Tibial nerve (tissue), 4 donors: ENCODE measurements around the gene RAET1L. TPM values are rescaled to one million over a fixed set of nuclear protein-coding genes. Genes with fewer than 3 reads are reported as not detected.
A peak's percentile ranks its signal among the peaks of the same experiment; 100 is the strongest.

ENCODE experiments used
- DNase-seq, 2 donors: peaks; one replicate each; pipeline ENCODE4 v3.0.0-alpha.2; 2019; ENCODE audit warnings: low spot score in 2 of 2
- H3K27ac ChIP-seq, 4 donors: fragments of 200-600 bp; sonication (generic) in 3 of 4; one replicate each; pipeline ENCODE4 v1.5.1; 2017 to 2019; ENCODE audit warnings: mild to moderate bottlenecking in 1 of 4
- H3K27me3 ChIP-seq, 2 donors: fragments of 200-600 bp; sonication (generic) in 1 of 2; one replicate each; pipeline versions ENCODE4 v1.5.1 to v1.6.0; 2017 to 2019
- H3K36me3 ChIP-seq, 3 donors: fragments of 200-600 bp; sonication (generic); one replicate each; pipeline ENCODE4 v1.5.1; 2018 to 2019
- H3K4me1 ChIP-seq, 4 donors: fragments of 200-600 bp; sonication (generic) in 3 of 4; one replicate each; pipeline ENCODE4 v1.5.1; 2017 to 2019
- H3K4me3 ChIP-seq, 4 donors: fragments of 200-600 bp; sonication (generic) in 3 of 4; one replicate each; pipeline ENCODE4 v1.5.1; 2017 to 2019; ENCODE audit warnings: mild to moderate bottlenecking in 1 of 4, moderate library complexity in 1 of 4
- H3K9me3 ChIP-seq, 4 donors: fragments of 200-600 bp; sonication (generic) in 3 of 4; one replicate each; pipeline ENCODE4 v1.5.1; 2017 to 2019
- EP300 ChIP-seq, 2 donors: sonication (generic); formaldehyde crosslinking; IDR thresholded peaks; one replicate each; pipeline ENCODE4 v1.6.1; 2017; ENCODE audit warnings: antibody characterized with exemption in 2 of 2, mild to moderate bottlenecking in 1 of 2
- POLR2A ChIP-seq, 2 donors: fragments of 450-650 bp; IDR thresholded peaks; one replicate each; pipeline ENCODE4 v1.6.1; 2017; ENCODE audit warnings: antibody characterized with exemption in 2 of 2, mild to moderate bottlenecking in 2 of 2, moderate library complexity in 2 of 2
- WGBS, 2 donors: methylation state at CpG; one replicate each; pipeline ENCODE4 v1.1.5; 2018; 5-methylcytosine and 5-hydroxymethylcytosine counted together
- total RNA-seq, 4 donors: library from RNA; depleted of rRNA; stranded (reverse); fragments of >200 nt; gene quantifications; one replicate each; pipeline ENCODE4 v1.1.0, GENCODE V29; 2016
- TF ChIP-seq, protein P1 (sequence below), 5 experiments: fragments of 200-600 bp in 3 of 5; fragments of 450-650 bp in 2 of 5; sonication (generic) in 3 of 5; IDR thresholded peaks; one replicate each; pipeline ENCODE4 v1.5.1; 2016 to 2019; ENCODE audit warnings: antibody characterized with exemption in 5 of 5, mild to moderate bottlenecking in 3 of 5, moderate library complexity in 2 of 5

RAET1L gene
- total RNA-seq, 4 donors from 2014 or later: not detected

DNA sequence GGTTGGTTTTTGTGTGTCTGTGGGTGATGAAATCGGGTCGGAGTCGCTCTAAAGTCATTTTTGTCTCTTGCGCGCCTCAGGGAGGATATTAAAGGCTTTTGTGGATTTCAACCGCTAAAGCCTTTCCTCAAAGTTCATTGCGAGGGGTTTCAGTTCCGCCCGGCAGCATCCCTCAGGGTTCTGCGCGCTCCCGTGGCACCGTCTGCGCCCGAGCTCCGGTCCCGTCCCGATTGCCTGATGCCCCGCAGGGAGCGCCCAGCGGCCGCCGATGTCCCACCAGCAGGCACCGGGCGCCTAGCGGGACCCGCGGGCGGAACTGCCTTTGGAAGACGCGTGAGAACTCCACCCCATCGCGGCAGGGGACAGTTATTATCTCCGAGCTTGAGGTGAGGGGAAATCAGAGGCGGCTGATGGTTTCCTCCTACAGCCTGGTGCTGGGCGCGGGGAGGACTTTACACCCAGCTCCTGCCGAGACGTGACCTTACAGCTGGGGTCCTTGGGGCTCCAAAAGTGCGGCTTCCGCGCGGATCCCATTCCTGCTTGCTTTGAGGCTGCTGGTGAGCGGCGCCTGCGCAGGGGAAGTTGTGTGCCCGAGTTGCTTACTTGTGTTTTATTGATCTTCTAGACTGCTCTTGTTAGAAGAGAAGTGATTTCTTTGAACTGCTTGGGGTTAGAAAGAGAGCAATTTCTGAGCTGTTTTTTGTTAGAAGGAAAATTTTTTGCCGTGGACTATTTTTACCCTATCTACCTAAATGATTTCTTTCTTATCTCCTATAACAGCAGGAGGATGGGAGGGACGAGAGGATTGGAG, 34.5 kb downstream of the RAET1L start:
- TF ChIP-seq POLR2A (IDR thresholded peaks at IDR 0.05) (no peak), EP300 (IDR thresholded peaks at IDR 0.05) (no peak)
- TF ChIP-seq, protein P1, sequence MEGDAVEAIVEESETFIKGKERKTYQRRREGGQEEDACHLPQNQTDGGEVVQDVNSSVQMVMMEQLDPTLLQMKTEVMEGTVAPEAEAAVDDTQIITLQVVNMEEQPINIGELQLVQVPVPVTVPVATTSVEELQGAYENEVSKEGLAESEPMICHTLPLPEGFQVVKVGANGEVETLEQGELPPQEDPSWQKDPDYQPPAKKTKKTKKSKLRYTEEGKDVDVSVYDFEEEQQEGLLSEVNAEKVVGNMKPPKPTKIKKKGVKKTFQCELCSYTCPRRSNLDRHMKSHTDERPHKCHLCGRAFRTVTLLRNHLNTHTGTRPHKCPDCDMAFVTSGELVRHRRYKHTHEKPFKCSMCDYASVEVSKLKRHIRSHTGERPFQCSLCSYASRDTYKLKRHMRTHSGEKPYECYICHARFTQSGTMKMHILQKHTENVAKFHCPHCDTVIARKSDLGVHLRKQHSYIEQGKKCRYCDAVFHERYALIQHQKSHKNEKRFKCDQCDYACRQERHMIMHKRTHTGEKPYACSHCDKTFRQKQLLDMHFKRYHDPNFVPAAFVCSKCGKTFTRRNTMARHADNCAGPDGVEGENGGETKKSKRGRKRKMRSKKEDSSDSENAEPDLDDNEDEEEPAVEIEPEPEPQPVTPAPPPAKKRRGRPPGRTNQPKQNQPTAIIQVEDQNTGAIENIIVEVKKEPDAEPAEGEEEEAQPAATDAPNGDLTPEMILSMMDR (IDR thresholded peaks at IDR 0.05): no peak
- WGBS, 2 donors: 1 to 2% methylated on average over 23 to 28 of the region's 49 CpGs
- Histone ChIP-seq H3K9me3 (peaks cover 0 to 26% (median 1%) of the 10 kb centered on the region in 4 donors), H3K4me1 (peaks cover 0 to 24% (median 14%) of the 10 kb centered on the region in 4 donors), H3K27ac (no peak overlapping the region), H3K4me3 (peak overlapping the region in 3 of 4 donors; percentile 15 to 41 (median 20)), H3K36me3 (no peaks in the 10 kb centered on the region), H3K27me3 (peaks cover 0 to 100% of the 10 kb centered on the region in 2 donors)
- no peak for DNase-seq

GRCh38 chr6:149990212-149990660, 35.1 kb downstream of the RAET1L start:
- TF ChIP-seq, protein P1 (IDR thresholded peaks at IDR 0.05): no peak
- TF ChIP-seq POLR2A (IDR thresholded peaks at IDR 0.05): no peak
- TF ChIP-seq EP300 (IDR thresholded peaks at IDR 0.05): no peak
- no peaks in the 10 kb centered on the region for H3K36me3 ChIP-seq
- peaks cover 0 to 24% (median 14%) of the 10 kb centered on the region in 4 donors for H3K4me1 ChIP-seq
- no peak overlapping the region for H3K27ac ChIP-seq
- 2 to 3% methylated on average over 22 to 31 of the region's 32 CpGs for WGBS, 2 donors
- H3K4me3 ChIP-seq: peak overlapping the region in 3 of 4 donors; percentile 15 to 41 (median 20)
- H3K9me3 ChIP-seq: peaks cover 0 to 26% (median 1%) of the 10 kb centered on the region in 4 donors
- peaks cover 0 to 100% of the 10 kb centered on the region in 2 donors for H3K27me3 ChIP-seq
- DNase-seq: no peak

DNA sequence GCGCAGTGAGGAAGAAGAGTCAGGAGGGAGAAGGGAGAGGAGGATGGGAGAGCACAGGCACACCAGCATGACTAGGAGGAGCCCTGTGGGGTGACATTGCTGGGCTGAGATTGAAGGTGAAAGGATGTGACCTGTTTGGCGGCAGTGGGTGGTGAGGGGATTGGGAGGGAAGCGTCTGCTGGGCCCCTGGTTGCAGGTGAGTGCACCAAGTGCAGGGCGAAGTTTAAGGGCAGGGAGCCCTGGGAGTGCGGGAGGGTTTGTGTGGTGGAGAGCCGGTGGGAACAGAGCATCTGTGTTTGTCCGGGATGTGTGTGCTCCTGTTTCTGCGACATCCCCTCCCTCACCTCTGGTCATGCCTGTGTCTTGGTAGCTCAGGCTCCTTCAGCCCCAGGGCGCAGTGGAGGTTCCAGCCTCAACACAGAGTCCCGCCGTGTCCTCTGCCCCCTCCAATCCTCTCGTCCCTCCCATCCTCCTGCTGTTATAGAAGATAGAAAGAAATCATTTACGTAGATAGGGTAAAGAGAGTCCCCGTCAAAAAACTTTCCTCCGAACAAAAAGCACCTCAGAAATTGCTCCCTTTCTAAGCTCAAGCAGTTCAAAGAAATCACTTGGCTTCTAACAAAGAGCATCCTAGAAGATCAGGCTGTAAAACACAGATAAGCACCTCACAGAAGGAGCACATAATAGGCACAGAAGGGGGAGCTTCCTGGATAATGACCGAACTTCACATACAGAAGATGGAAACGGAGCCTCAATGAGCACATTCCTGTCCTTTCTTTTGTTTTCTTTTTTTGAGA, 36.6 kb downstream of the RAET1L start:
- peaks cover 0 to 26% (median 1%) of the 10 kb centered on the region in 4 donors for H3K9me3 ChIP-seq
- 7 to 10% methylated on average over 17 of the region's 17 CpGs for WGBS, 2 donors
- H3K27ac ChIP-seq: no peak overlapping the region
- peaks cover 0 to 24% (median 14%) of the 10 kb centered on the region in 4 donors for H3K4me1 ChIP-seq
- no peak overlapping the region for H3K4me3 ChIP-seq
- peaks cover 0 to 96% of the 10 kb centered on the region in 2 donors for H3K27me3 ChIP-seq
- no peak for TF ChIP-seq POLR2A (IDR thresholded peaks at IDR 0.05)
- no peak for DNase-seq
- H3K36me3 ChIP-seq: no peaks in the 10 kb centered on the region

- no peak overlapping the region for H3K4me3 ChIP-seq
- peaks cover 0 to 26% (median 1%) of the 10 kb centered on the region in 4 donors for H3K9me3 ChIP-seq
- TF ChIP-seq EP300 (IDR thresholded peaks at IDR 0.05) (no peak), POLR2A (IDR thresholded peaks at IDR 0.05) (no peak)
- TF ChIP-seq, protein P1 (IDR thresholded peaks at IDR 0.05): no peak
- no peak for DNase-seq
- H3K27ac ChIP-seq: no peak overlapping the region
- peaks cover 0 to 24% (median 14%) of the 10 kb centered on the region in 4 donors for H3K4me1 ChIP-seq
- WGBS, 2 donors: 47 to 59% methylated on average over 2 of the region's 2 CpGs
- H3K27me3 ChIP-seq: peaks cover 0 to 94% of the 10 kb centered on the region in 2 donors
- H3K36me3 ChIP-seq: no peaks in the 10 kb centered on the region
Observed at GRCh38 chr6:149987602-149988107, 37.7 kb downstream of the RAET1L start.

DNA sequence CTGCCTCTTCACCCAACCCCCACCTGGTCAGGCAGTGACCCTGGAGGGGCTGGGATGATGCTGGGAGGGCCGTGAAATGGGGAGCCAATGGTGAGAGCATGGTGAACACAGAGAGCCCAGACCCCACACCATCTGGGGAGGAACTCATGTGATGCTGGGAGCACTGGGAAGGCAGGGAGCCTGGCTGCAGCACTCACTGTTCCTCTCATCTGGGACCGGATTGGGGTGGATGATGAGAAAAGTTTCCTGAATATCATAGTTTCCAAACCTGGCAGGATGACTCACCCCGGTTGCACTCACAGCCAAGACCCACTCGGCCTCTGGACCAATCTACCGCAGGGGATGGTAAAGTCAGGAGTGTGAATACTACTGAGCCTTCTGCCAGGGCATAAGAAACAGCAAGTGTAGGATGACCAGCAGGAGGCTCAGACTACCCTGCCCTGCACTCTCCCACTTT, 39.8 kb downstream of the RAET1L start:
- no peak for TF ChIP-seq POLR2A (IDR thresholded peaks at IDR 0.05)
- TF ChIP-seq, protein P1 (IDR thresholded peaks at IDR 0.05): no peak
- TF ChIP-seq EP300 (IDR thresholded peaks at IDR 0.05): no peak
- peaks cover 0 to 31% (median 1%) of the 10 kb centered on the region in 4 donors for H3K9me3 ChIP-seq
- peaks cover 0 to 12% (median 8%) of the 10 kb centered on the region in 4 donors for H3K4me1 ChIP-seq
- H3K27ac ChIP-seq: no peak overlapping the region
- H3K36me3 ChIP-seq: no peaks in the 10 kb centered on the region
- 14 to 29% methylated on average over 5 of the region's 5 CpGs for WGBS, 2 donors
- no peak overlapping the region for H3K4me3 ChIP-seq
- DNase-seq: no peak
- H3K27me3 ChIP-seq: peaks cover 0 to 94% of the 10 kb centered on the region in 2 donors
